ENCODE results near the gene TMC7. TPM values are rescaled to one million over a fixed set of nuclear protein-coding genes. Genes with fewer than 3 reads are reported as not detected.

Gene TMC7
- total RNA-seq, 1 donor from 2014 or later: 0.75 TPM

DNA sequence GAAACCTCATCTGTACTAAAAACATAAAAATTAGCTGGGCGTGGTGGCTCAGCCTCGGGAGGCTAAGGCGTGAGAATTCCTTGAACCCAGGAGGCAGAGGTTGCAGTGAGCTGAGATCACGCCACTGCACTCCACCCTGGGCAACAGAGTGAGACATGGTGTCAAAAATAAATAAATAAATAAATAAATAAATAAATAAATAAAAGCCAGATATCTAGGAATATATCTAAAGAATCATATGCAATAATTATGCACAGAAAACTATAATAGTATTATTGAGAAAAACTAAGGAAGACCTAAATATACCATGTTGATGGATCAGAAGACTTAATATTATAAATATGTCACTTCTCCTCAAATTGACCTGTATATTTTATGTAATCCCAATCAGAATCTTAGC is 37.0 kb downstream of the TMC7 start:
- TF ChIP-seq, protein P1, sequence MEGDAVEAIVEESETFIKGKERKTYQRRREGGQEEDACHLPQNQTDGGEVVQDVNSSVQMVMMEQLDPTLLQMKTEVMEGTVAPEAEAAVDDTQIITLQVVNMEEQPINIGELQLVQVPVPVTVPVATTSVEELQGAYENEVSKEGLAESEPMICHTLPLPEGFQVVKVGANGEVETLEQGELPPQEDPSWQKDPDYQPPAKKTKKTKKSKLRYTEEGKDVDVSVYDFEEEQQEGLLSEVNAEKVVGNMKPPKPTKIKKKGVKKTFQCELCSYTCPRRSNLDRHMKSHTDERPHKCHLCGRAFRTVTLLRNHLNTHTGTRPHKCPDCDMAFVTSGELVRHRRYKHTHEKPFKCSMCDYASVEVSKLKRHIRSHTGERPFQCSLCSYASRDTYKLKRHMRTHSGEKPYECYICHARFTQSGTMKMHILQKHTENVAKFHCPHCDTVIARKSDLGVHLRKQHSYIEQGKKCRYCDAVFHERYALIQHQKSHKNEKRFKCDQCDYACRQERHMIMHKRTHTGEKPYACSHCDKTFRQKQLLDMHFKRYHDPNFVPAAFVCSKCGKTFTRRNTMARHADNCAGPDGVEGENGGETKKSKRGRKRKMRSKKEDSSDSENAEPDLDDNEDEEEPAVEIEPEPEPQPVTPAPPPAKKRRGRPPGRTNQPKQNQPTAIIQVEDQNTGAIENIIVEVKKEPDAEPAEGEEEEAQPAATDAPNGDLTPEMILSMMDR (IDR thresholded peaks at IDR 0.05; ENCODE audit: insufficient read depth, low read length, poor library complexity, severe bottlenecking): no peak
- Histone ChIP-seq H3K27me3 (ENCODE audit: control insufficient read depth, insufficient read depth, low read length) (no peaks in the 10 kb centered on the region), H3K36me3 (ENCODE audit: control insufficient read depth, insufficient read depth, low read length) (no peaks in the 10 kb centered on the region), H3K4me3 (ENCODE audit: low read depth, low read length) (no peak overlapping the region)
- DNase-seq (ENCODE audit: low read depth): no peak

DNA sequence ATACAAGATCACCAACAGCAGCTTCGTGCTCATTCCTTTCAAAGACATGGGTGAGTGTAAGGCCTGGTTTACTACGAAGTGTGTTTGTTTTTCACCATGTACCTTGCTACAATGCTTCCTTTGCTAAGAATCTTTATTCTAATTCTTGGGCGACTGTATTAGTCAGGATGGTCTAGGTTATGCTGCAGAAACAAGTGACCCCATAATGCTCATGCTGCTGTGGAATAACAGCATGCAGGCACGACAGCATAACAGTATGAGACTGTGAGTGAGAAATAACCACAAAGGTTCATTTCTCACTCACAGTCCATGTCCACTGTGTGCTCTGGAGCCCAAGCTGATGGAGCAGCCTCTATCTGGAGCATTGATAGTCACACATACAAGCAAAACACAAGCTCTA is 38.0 kb downstream of the TMC7 start:
- H3K36me3 ChIP-seq (ENCODE audit: control insufficient read depth, insufficient read depth, low read length): no peaks in the 10 kb centered on the region
- H3K27me3 ChIP-seq (ENCODE audit: control insufficient read depth, insufficient read depth, low read length): no peaks in the 10 kb centered on the region
- no peak for DNase-seq (ENCODE audit: low read depth)
- TF ChIP-seq, protein P1 (IDR thresholded peaks at IDR 0.05; ENCODE audit: insufficient read depth, low read length, poor library complexity, severe bottlenecking): no peak
- no peak overlapping the region for H3K4me3 ChIP-seq (ENCODE audit: low read depth, low read length)

DNA sequence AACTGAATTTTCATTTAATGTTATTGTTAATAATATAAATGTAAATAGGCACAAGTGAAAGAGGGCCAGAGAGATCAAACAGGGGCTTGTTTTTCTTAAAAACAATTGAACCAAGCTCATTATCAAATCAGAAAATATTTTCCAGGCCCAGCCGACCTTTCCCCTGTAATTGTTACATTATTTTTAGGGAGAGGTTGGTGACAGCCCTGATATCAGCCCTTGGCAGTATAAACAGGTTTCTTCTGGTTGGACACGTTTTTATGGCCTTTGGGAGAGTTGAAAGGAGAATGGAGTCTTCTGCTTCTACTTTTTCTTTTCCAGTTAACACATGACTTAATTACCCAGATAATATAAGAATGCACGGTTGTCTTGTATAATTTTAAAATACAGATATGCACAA is 43.7 kb downstream of the TMC7 start:
- DNase-seq (ENCODE audit: low read depth): no peak
- no peaks in the 10 kb centered on the region for H3K27me3 ChIP-seq (ENCODE audit: control insufficient read depth, insufficient read depth, low read length)
- H3K4me3 ChIP-seq (ENCODE audit: low read depth, low read length): no peak overlapping the region
- no peaks in the 10 kb centered on the region for H3K36me3 ChIP-seq (ENCODE audit: control insufficient read depth, insufficient read depth, low read length)
- TF ChIP-seq, protein P1 (IDR thresholded peaks at IDR 0.05; ENCODE audit: insufficient read depth, low read length, poor library complexity, severe bottlenecking): no peak

DNA sequence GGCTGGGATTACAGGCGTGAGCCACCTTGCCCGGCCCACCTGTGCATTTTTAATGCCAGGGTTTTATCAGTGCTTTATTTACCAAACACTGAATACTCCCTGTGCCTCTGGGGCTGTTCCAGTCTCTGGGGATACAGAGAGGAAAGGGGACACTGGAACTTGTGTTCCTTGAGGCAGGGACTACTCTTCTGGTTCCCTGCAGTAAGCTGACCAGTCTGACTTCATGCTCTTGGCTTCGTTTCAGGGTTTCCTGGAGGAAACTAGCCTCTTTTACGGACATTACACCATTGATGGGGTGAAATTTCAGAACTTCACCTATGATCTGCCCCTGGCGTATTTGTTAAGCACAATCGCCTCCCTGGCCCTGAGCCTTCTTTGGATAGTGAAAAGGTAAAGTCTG is 46.2 kb downstream of the TMC7 start:
- Histone ChIP-seq H3K36me3 (ENCODE audit: control insufficient read depth, insufficient read depth, low read length) (no peaks in the 10 kb centered on the region), H3K27me3 (ENCODE audit: control insufficient read depth, insufficient read depth, low read length) (no peaks in the 10 kb centered on the region), H3K4me3 (ENCODE audit: low read depth, low read length) (no peak overlapping the region)
- DNase-seq (ENCODE audit: low read depth): no peak
- TF ChIP-seq, protein P1 (IDR thresholded peaks at IDR 0.05; ENCODE audit: insufficient read depth, low read length, poor library complexity, severe bottlenecking): no peak

DNA sequence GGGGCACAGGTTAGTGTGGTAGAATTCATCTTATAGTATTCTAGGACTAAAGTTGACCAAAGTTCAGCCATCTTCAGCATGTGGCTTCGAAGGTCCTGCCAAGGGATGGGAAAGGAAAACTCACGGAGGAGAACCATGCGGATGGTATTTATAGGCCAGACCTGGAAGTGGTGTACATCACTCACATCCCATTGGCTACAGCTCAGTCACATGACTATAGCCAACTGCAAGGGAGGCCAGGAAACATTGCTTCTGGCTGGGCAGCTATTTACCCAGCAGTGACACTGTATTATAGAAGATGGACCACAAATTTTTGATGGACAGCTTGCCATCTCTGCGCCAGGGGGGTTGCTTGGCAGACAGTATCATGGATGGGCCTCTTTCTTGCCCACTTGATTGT is 48.0 kb downstream of the TMC7 start:
- TF ChIP-seq, protein P1 (IDR thresholded peaks at IDR 0.05; ENCODE audit: insufficient read depth, low read length, poor library complexity, severe bottlenecking): no peak
- Histone ChIP-seq H3K27me3 (ENCODE audit: control insufficient read depth, insufficient read depth, low read length) (no peaks in the 10 kb centered on the region), H3K36me3 (ENCODE audit: control insufficient read depth, insufficient read depth, low read length) (no peaks in the 10 kb centered on the region), H3K4me3 (ENCODE audit: low read depth, low read length) (no peak overlapping the region)
- no peak for DNase-seq (ENCODE audit: low read depth)

DNA sequence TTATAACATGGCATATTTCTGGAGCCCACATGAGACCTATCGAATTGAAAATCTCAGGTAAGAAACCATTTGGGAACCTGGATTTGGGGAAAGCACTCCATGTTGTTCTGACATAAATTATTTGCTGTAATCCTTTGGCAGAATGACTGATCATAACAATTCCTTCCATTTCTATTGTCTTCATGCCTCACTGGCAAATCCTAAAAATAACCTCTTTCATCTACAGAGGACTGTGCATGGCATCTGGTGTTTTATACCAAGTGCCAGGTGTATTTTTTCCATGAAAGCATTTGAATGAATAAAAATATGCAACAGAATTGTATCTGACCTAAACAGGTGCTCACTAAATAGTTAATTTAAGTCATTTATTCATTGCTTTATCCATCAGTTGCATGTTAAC is 50.0 kb downstream of the TMC7 start:
- Histone ChIP-seq H3K4me3 (ENCODE audit: low read depth, low read length) (no peak overlapping the region), H3K27me3 (ENCODE audit: control insufficient read depth, insufficient read depth, low read length) (no peaks in the 10 kb centered on the region), H3K36me3 (ENCODE audit: control insufficient read depth, insufficient read depth, low read length) (no peaks in the 10 kb centered on the region)
- DNase-seq (ENCODE audit: low read depth): no peak
- TF ChIP-seq, protein P1 (IDR thresholded peaks at IDR 0.05; ENCODE audit: insufficient read depth, low read length, poor library complexity, severe bottlenecking): no peak
